Endothelial cell of umbilical vein (primary cell): ENCODE data around the gene MIGA2. TPM values are rescaled to one million over a fixed set of nuclear protein-coding genes. Genes with fewer than 3 reads are reported as not detected.

Experiments
- BruUV-seq: library from RNA; stranded (reverse); fragments of 400-500 nt; replicated peaks from 2 replicates; lab custom pipeline; 2021; lab: Mats Ljungman, UMichigan
- CTCF ChIA-PET: fragments of 300-600, 350-600 bp; sonication (Branson Sonifier 250); formaldehyde crosslinking; loops from one replicate; lab custom pipeline; 2021; ENCODE audit warnings: antibody characterized with exemption, inconsistent platforms; lab: Charles Lee
- POLR2A ChIA-PET: fragments of 300-600, 350-600 bp; sonication (Branson Sonifier 250); formaldehyde crosslinking; loops from one replicate; lab custom pipeline; 2021; ENCODE audit warnings: antibody characterized with exemption, inconsistent platforms; lab: Charles Lee
- DNase-seq: peaks from one replicate; pipeline ENCODE4 v3.0.0-alpha.2; 2011; ENCODE audit warnings: low read depth, low spot score
- FAIRE-seq: peaks from 2 replicates; lab custom pipeline; 2011; peaks lifted over from hg19 to GRCh38; lab: Jason Lieb, UNC
- H2AFZ ChIP-seq: 2 replicates; pipeline ENCODE4 v1.6.0; 2012; ENCODE audit warnings: low read depth, low read length, control low read depth, inconsistent platforms
- H3K27ac ChIP-seq: 2 replicates; pipeline ENCODE4 v1.5.1; 2011; ENCODE audit warnings: low read depth, mild to moderate bottlenecking, control low read depth, low read length, moderate library complexity; ENCODE audit not compliant: insufficient read depth
- H3K27me3 ChIP-seq, 2 experiments: 2 replicates each; pipeline versions ENCODE4 v1.6.0 to v1.6.1; 2011; ENCODE audit warnings: low read length in 2 of 2, mixed read lengths in 1 of 2; ENCODE audit not compliant: control insufficient read depth in 2 of 2, insufficient read depth in 2 of 2
- H3K36me3 ChIP-seq, 2 experiments: 2 replicates in 1 of 2; 3 replicates in 1 of 2; pipeline ENCODE4 v1.5.1; 2011; ENCODE audit warnings: low read length in 2 of 2, mild to moderate bottlenecking in 1 of 2, moderate library complexity in 1 of 2; ENCODE audit not compliant: control insufficient read depth in 2 of 2, insufficient read depth in 2 of 2; ENCODE audit errors: extremely low read depth in 1 of 2
- H3K4me1 ChIP-seq: 3 replicates; pipeline ENCODE4 v1.5.1; 2011; ENCODE audit warnings: mild to moderate bottlenecking, low read length; ENCODE audit not compliant: control insufficient read depth, insufficient read depth; ENCODE audit errors: extremely low read depth
- H3K4me2 ChIP-seq: 2 replicates; pipeline ENCODE4 v1.6.1; 2011; ENCODE audit warnings: low read length, control low read depth, mixed read lengths; ENCODE audit not compliant: insufficient read depth
- H3K4me3 ChIP-seq, 3 experiments: fragments of 200-600 bp in 1 of 3; sonication (generic), shearing (Covaris generic) in 1 of 3; replicated peaks in 1 of 3; 2 replicates each; pipeline ENCODE4 v1.5.1; 2011 to 2016; ENCODE audit warnings: control low read depth in 3 of 3, low read length in 3 of 3, mild to moderate bottlenecking in 2 of 3, inconsistent platforms in 1 of 3, low read depth in 1 of 3, moderate library complexity in 1 of 3; ENCODE audit not compliant: insufficient read depth in 1 of 3
- H3K79me2 ChIP-seq: 2 replicates; pipeline ENCODE4 v1.6.0; 2012; ENCODE audit warnings: low read length, inconsistent platforms; ENCODE audit not compliant: control insufficient read depth, insufficient read depth
- H3K9ac ChIP-seq: replicated peaks from 2 replicates; pipeline ENCODE3; 2011; ENCODE audit warnings: low read length, control low read depth; ENCODE audit not compliant: insufficient read depth; ENCODE audit errors: extremely low read depth
- H3K9me1 ChIP-seq: replicated peaks from 3 replicates; pipeline ENCODE4 v1.6.0; 2011; ENCODE audit warnings: mild to moderate bottlenecking, low read length; ENCODE audit not compliant: control insufficient read depth, insufficient read depth; ENCODE audit errors: extremely low read depth
- H3K9me3 ChIP-seq: replicated peaks from 2 replicates; pipeline ENCODE4 v1.5.1; 2012; ENCODE audit warnings: low read length, inconsistent platforms; ENCODE audit not compliant: control insufficient read depth, insufficient read depth
- H4K20me1 ChIP-seq: replicated peaks from 2 replicates; pipeline ENCODE3; 2011; ENCODE audit warnings: mild to moderate bottlenecking, low read length; ENCODE audit not compliant: control insufficient read depth, insufficient read depth; ENCODE audit errors: extremely low read depth
- CTCF ChIP-seq, 2 donors: IDR thresholded peaks; 1 replicate in 1 of 2; 2 replicates in 1 of 2; pipeline ENCODE4 v1.5.1; 2011; ENCODE audit warnings: low read length in 2 of 2, mild to moderate bottlenecking in 2 of 2, moderate library complexity in 2 of 2, control low read depth in 1 of 2, inconsistent platforms in 1 of 2, low read depth in 1 of 2; ENCODE audit not compliant: insufficient read depth in 1 of 2; ENCODE audit errors: extremely low read depth in 1 of 2
- EZH2 ChIP-seq: IDR thresholded peaks from 2 replicates; pipeline ENCODE4 v1.6.1; 2012; ENCODE audit warnings: borderline replicate concordance, low read depth, mild to moderate bottlenecking, moderate library complexity, low read length, inconsistent platforms; ENCODE audit not compliant: severe bottlenecking
- FOS ChIP-seq: IDR thresholded peaks from 2 replicates; pipeline ENCODE4 v1.6.1; 2011; ENCODE audit warnings: mild to moderate bottlenecking, low read length, moderate library complexity, borderline replicate concordance; ENCODE audit not compliant: insufficient read depth
- GATA2 ChIP-seq: IDR thresholded peaks from 2 replicates; pipeline ENCODE4 v1.7.0; 2011; ENCODE audit warnings: low read depth, mild to moderate bottlenecking, moderate library complexity, mixed read lengths, low read length; ENCODE audit not compliant: insufficient read length, insufficient read depth
- JUN ChIP-seq: IDR thresholded peaks from 2 replicates; pipeline ENCODE4 v1.6.1; 2011; ENCODE audit warnings: borderline replicate concordance, low read depth; ENCODE audit not compliant: insufficient read length, insufficient read depth
- MYC ChIP-seq: IDR thresholded peaks from one replicate; pipeline ENCODE4 v1.6.1; 2011; ENCODE audit warnings: mild to moderate bottlenecking, low read depth, low read length
- POLR2A ChIP-seq: IDR thresholded peaks from 2 replicates; pipeline ENCODE4 v1.6.1; 2012; ENCODE audit warnings: low read depth, mild to moderate bottlenecking, control low read depth, low read length
- POLR2AphosphoS5 ChIP-seq: IDR thresholded peaks from 2 replicates; pipeline ENCODE4 v1.6.1; 2012; ENCODE audit warnings: low read depth, mild to moderate bottlenecking, control low read depth, low read length, moderate library complexity; ENCODE audit not compliant: insufficient read depth
- dilution Hi-C: fragments of 300-500 bp; cut with MboI; formaldehyde crosslinking; loops from one replicate; pipeline ENCODE4 v1.15.0; 2019; ENCODE audit warnings: low sequenced_read_pairs; ENCODE audit not compliant: extremely low pct_ligation_motif_present
- intact Hi-C: fragments of 100-400 bp; cut with micrococcal nuclease; formaldehyde crosslinking; loops from one replicate; pipeline ENCODE4 v1.10.0; 2022
- polyA plus RNA-seq, 4 experiments: library from polyadenylated mRNA; depleted of rRNA in 3 of 4; stranded (reverse) in 3 of 4; unstranded in 1 of 4; fragments of >200 nt; gene quantifications; 2 replicates each; pipeline versions ENCODE4 v1.2.1 to v1.2.3, GENCODE V29; 2011 to 2012; ENCODE audit warnings: missing spikeins in 1 of 4
- total RNA-seq: library from RNA; stranded (reverse); gene quantifications from 2 replicates; pipeline ENCODE4 v1.2.3, GENCODE V29; 2021
- TF ChIP-seq, protein P1 (sequence below): IDR thresholded peaks from 2 replicates; pipeline ENCODE4 v1.6.1; 2011; ENCODE audit not compliant: insufficient read depth, insufficient read length

Gene MIGA2
- total and polyA plus RNA-seq, 2 donors (not counting 3 experiments of a cell fraction or from before 2014, with no cell fraction given) = 27.7 to 28.0 TPM

- intact Hi-C loops = no loop called here
- ChIA-PET POLR2A (no interaction called here), CTCF (no interaction called here)
- no peaks in the 10 kb centered on the region for H3K27me3 ChIP-seq
- no peak for DNase-seq
- no TSS peak for BruUV-seq
- no peaks in the 10 kb centered on the region for H4K20me1 ChIP-seq
- H3K27ac ChIP-seq = no peak overlapping the region
- no peak overlapping the region for H3K4me3 ChIP-seq
- H3K36me3 ChIP-seq = peaks cover 0 to 17% of the 10 kb centered on the region in 2 experiments
- no peak for FAIRE-seq
- H3K9me1 ChIP-seq = no peaks in the 10 kb centered on the region
- TF ChIP-seq POLR2AphosphoS5 (no peak), GATA2 (no peak), JUN (no peak), EZH2 (no peak), MYC (no peak), FOS (no peak), CTCF (IDR thresholded peaks at IDR 0.05; ENCODE audit: extremely low read depth in 1 of 2, insufficient read depth in 1 of 2, low read depth in 1 of 2, low read length in 2 of 2) (no peak), POLR2A (no peak)
- TF ChIP-seq, protein P1, sequence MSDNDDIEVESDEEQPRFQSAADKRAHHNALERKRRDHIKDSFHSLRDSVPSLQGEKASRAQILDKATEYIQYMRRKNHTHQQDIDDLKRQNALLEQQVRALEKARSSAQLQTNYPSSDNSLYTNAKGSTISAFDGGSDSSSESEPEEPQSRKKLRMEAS = no peak
- no peaks in the 10 kb centered on the region for H3K9me3 ChIP-seq
- H3K9ac ChIP-seq = no peak overlapping the region
- H3K4me1 ChIP-seq = peaks cover 16% of the 10 kb centered on the region
- dilution Hi-C loops = no loop called here
- no peak overlapping the region for H2AFZ ChIP-seq
- H3K79me2 ChIP-seq = peaks cover 20% of the 10 kb centered on the region
- no peak overlapping the region for H3K4me2 ChIP-seq
These were observed 47.7 kb downstream of the MIGA2 start for GRCh38 chr9:129084087-129084486.
